ENCODE measurements around the gene AP3B1.

AP3B1 gene

GRCh38 chr5:77957931-77958521 is 336.5 kb downstream of the AP3B1 start:
- no peak for FAIRE-seq

GRCh38 chr5:77957516-77957915 is 337.0 kb downstream of the AP3B1 start:
- no peak for FAIRE-seq

- no peak for FAIRE-seq
These were observed 337.4 kb downstream of the AP3B1 start for GRCh38 chr5:77957081-77957480.

- no peak for FAIRE-seq
These were observed 338.9 kb downstream of the AP3B1 start for GRCh38 chr5:77955577-77955976.

- FAIRE-seq = no peak
These were observed 341.1 kb downstream of the AP3B1 start for GRCh38 chr5:77953374-77953773.

GRCh38 chr5:77952636-77953212 is 341.8 kb downstream of the AP3B1 start:
- FAIRE-seq = no peak
